GM12892 (cell line): ENCODE results near the gene EXOSC10.

Experiments
- POLR2A ChIP-seq: IDR thresholded peaks from 2 replicates; pipeline ENCODE4 v1.6.1; 2011; ENCODE audit warnings: low read depth, low read length, control low read depth
- POLR2AphosphoS5 ChIP-seq: IDR thresholded peaks from 2 replicates; pipeline ENCODE4 v1.6.1; 2011; ENCODE audit warnings: low read depth, low read length, control low read depth

- TF ChIP-seq POLR2AphosphoS5 (no peak), POLR2A (no peak)
Measured at GRCh38 chr1:11026052-11026451, 73.6 kb downstream of the EXOSC10 start.
